HEK293 (cell line): ENCODE measurements around the gene METTL16.

ENCODE experiments used
- CTCF ChIP-seq: fragments of 450-650 bp; formaldehyde crosslinking; IDR thresholded peaks from 2 replicates; pipeline ENCODE4 v1.5.1; 2016; ENCODE audit warnings: missing biosample characterization, missing genetic modification characterization
- REST ChIP-seq: fragments of 450-650 bp; formaldehyde crosslinking; IDR thresholded peaks from 2 replicates; pipeline ENCODE4 v1.5.1; 2016; ENCODE audit warnings: missing biosample characterization, missing genetic modification characterization
- ZNF140 ChIP-seq: fragments of 450-650 bp; formaldehyde crosslinking; IDR thresholded peaks from 2 replicates; pipeline ENCODE4 v1.5.1; 2016; ENCODE audit warnings: missing biosample characterization, missing genetic modification characterization
- ZNF292 ChIP-seq: fragments of 450-650 bp; formaldehyde crosslinking; IDR thresholded peaks from 2 replicates; pipeline ENCODE4 v1.5.1; 2016; ENCODE audit warnings: low read depth, missing biosample characterization, missing genetic modification characterization, borderline replicate concordance
- ZNF529 ChIP-seq: fragments of 450-650 bp; formaldehyde crosslinking; IDR thresholded peaks from 2 replicates; pipeline ENCODE4 v1.5.1; 2017; ENCODE audit warnings: missing genetic modification characterization, missing biosample characterization; ENCODE audit not compliant: insufficient replicate concordance

- no peak for TF ChIP-seq CTCF (tag by site-specific recombination)
- TF ChIP-seq REST: no peak
- TF ChIP-seq ZNF292 (tag by site-specific recombination): no peak
- no peak for TF ChIP-seq ZNF140 (tag by site-specific recombination)
- no peak for TF ChIP-seq ZNF529 (tag by site-specific recombination)
Measured at GRCh38 chr17:2433696-2434095, 78.0 kb downstream of the METTL16 start.
